Breast epithelium (tissue), 4 donors: ENCODE measurements around the gene EIF4B. TPM values are rescaled to one million over a fixed set of nuclear protein-coding genes. Genes with fewer than 3 reads are reported as not detected.
A peak's percentile ranks its signal among the peaks of the same experiment; 100 is the strongest.
"Not testable (repeated sequence)": the region's sequence is repeated elsewhere in the genome, so short reads cannot be mapped to it uniquely, and the experiment has no call there.

ENCODE experiments used
- DNase-seq, 2 donors: peaks; one replicate each; pipeline ENCODE4 v3.0.0-alpha.2; 2019; ENCODE audit warnings: low spot score in 2 of 2
- H3K27ac ChIP-seq, 2 donors: fragments of 200-600 bp; sonication (generic) in 1 of 2; one replicate each; pipeline ENCODE4 v1.5.1; 2016 to 2019; ENCODE audit warnings: mild to moderate bottlenecking in 1 of 2
- H3K27me3 ChIP-seq, 2 donors: fragments of 200-600 bp; sonication (generic) in 1 of 2; one replicate each; pipeline versions ENCODE4 v1.5.1 to v1.6.0; 2017 to 2019; ENCODE audit warnings: control low read depth in 1 of 2, mild to moderate bottlenecking in 1 of 2
- H3K36me3 ChIP-seq: fragments of 200-600 bp; one replicate; pipeline ENCODE4 v1.5.1; 2019
- H3K4me1 ChIP-seq, 2 donors: fragments of 200-600 bp; sonication (generic); one replicate each; pipeline ENCODE4 v1.5.1; 2016 to 2019; ENCODE audit warnings: control low read depth in 1 of 2
- H3K4me3 ChIP-seq, 3 donors: fragments of 200-600 bp; sonication (generic); 1 replicate in 2 of 3; 2 replicates in 1 of 3; pipeline ENCODE4 v1.5.1; 2016 to 2019; ENCODE audit warnings: mild to moderate bottlenecking in 3 of 3, moderate library complexity in 2 of 3
- H3K9me3 ChIP-seq, 2 donors: fragments of 200-600 bp; sonication (generic) in 1 of 2; one replicate each; pipeline ENCODE4 v1.5.1; 2016 to 2019; ENCODE audit warnings: control low read depth in 1 of 2
- POLR2A ChIP-seq: fragments of 450-650 bp; IDR thresholded peaks from one replicate; pipeline ENCODE4 v1.6.1; 2016; ENCODE audit warnings: antibody characterized with exemption, mild to moderate bottlenecking, moderate library complexity
- POLR2AphosphoS5 ChIP-seq, 3 donors: sonication (generic); formaldehyde crosslinking; IDR thresholded peaks; one replicate each; pipeline ENCODE4 v1.6.1; 2017; ENCODE audit warnings: antibody characterized with exemption in 3 of 3
- intact Hi-C: fragments of 100-400 bp; cut with DNase I; formaldehyde crosslinking; loops from one replicate; pipeline ENCODE4 v1.15.1; 2023; ENCODE audit warnings: low total_unique reads
- total RNA-seq, 3 donors: library from RNA; depleted of rRNA; stranded (reverse); fragments of >200 nt; gene quantifications; one replicate each; pipeline ENCODE4 v1.1.0, GENCODE V29; 2016
- TF ChIP-seq, protein P1 (sequence below), 3 donors: fragments of 450-650 bp; IDR thresholded peaks; one replicate each; pipeline ENCODE4 v1.5.1; 2016 to 2017; ENCODE audit warnings: antibody characterized with exemption in 3 of 3, mild to moderate bottlenecking in 3 of 3, moderate library complexity in 3 of 3

EIF4B gene
- total RNA-seq, 3 donors from 2014 or later: 600 to 759 (median 614) TPM

DNA sequence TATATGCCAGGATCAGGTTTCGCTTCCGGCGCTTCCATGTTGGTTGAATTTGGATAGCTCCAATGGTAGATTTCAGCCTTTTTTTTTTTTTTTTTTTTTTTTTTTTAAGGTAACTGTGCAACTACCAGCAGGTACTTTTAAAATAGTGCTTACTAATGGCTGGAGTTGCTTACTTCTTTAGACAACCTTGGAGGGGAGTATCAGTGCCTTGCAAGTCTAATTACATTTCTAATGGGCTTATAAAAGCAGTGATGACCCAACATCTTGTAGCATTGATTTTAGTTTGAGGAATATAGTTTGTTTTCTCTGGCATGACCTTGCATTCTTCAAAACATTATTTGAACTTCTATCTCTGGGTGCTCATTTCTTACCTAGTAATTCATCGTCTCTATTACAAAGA, 1.1 kb downstream of the EIF4B start:
- peaks cover 0 to 17% of the 10 kb centered on the region in 2 donors for H3K4me1 ChIP-seq
- H3K27me3 ChIP-seq: no peaks in the 10 kb centered on the region
- peak overlapping the region; percentile 89 to 94 (median 94) for H3K4me3 ChIP-seq
- DNase-seq: no peak
- TF ChIP-seq, protein P1, sequence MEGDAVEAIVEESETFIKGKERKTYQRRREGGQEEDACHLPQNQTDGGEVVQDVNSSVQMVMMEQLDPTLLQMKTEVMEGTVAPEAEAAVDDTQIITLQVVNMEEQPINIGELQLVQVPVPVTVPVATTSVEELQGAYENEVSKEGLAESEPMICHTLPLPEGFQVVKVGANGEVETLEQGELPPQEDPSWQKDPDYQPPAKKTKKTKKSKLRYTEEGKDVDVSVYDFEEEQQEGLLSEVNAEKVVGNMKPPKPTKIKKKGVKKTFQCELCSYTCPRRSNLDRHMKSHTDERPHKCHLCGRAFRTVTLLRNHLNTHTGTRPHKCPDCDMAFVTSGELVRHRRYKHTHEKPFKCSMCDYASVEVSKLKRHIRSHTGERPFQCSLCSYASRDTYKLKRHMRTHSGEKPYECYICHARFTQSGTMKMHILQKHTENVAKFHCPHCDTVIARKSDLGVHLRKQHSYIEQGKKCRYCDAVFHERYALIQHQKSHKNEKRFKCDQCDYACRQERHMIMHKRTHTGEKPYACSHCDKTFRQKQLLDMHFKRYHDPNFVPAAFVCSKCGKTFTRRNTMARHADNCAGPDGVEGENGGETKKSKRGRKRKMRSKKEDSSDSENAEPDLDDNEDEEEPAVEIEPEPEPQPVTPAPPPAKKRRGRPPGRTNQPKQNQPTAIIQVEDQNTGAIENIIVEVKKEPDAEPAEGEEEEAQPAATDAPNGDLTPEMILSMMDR (IDR thresholded peaks at IDR 0.05): no peak
- no peak for TF ChIP-seq POLR2A
- no peak for TF ChIP-seq POLR2AphosphoS5 (IDR thresholded peaks at IDR 0.05)
- intact Hi-C loops: no loop called here
- peak overlapping the region in 1 of 2 donors; percentile 93 for H3K27ac ChIP-seq
- H3K36me3 ChIP-seq: no peaks in the 10 kb centered on the region
- no peaks in the 10 kb centered on the region for H3K9me3 ChIP-seq

DNA sequence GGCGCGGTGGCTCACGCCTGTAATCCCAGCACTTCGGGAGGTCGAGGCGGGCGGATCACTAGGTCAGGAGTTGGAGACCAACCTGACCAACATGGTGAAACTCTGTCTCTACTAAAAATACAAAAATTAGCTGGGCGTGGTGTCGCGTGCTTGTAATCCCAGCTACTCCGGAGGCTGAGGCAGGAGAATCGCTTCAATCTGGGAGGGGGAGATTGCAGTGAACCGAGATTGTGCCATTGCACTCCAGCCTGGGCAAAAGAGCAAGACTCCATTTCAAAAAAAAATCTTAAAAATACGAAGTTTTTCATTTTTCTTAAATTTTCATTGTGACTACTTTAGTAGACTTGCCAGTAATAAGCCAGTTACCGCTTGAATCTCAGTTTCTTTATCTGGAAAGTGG, 2.5 kb downstream of the EIF4B start:
- H3K27ac ChIP-seq, H3K27me3 ChIP-seq, DNase-seq, intact Hi-C loops, H3K9me3 ChIP-seq, H3K36me3 ChIP-seq: not testable (repeated sequence)
- Histone ChIP-seq H3K4me1 (peaks cover 0 to 17% of the 10 kb centered on the region in 2 donors), H3K4me3 (peak overlapping the region in 1 of 3 donors; percentile 16)

DNA sequence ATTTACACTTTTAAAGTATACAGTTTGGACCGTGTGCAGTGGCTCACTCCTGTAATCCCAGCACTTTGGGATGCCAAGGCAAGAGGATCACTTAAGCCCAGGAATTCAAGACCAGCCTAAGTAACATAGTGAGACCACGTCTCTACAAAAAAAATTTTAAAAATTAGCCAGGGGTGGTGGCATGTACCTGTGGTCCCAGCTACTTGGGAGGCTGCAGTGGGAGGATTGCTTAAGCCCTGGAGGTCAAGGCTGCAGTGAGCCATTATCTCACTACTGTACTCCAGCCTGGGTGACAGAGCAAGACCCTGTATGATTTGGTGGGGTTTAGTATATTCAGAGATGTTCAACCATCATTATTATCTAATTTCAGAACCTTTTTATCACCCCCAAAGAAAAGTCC, 4.7 kb downstream of the EIF4B start:
- Histone ChIP-seq H3K36me3 (no peaks in the 10 kb centered on the region), H3K27ac (no peak overlapping the region), H3K9me3 (no peaks in the 10 kb centered on the region), H3K4me3 (no peak overlapping the region), H3K27me3 (no peaks in the 10 kb centered on the region), H3K4me1 (peaks cover 0 to 17% of the 10 kb centered on the region in 2 donors)
- TF ChIP-seq POLR2A (no peak), POLR2AphosphoS5 (IDR thresholded peaks at IDR 0.05) (no peak)
- TF ChIP-seq, protein P1 (IDR thresholded peaks at IDR 0.05): no peak
- intact Hi-C loops: no loop called here
- DNase-seq: no peak

DNA sequence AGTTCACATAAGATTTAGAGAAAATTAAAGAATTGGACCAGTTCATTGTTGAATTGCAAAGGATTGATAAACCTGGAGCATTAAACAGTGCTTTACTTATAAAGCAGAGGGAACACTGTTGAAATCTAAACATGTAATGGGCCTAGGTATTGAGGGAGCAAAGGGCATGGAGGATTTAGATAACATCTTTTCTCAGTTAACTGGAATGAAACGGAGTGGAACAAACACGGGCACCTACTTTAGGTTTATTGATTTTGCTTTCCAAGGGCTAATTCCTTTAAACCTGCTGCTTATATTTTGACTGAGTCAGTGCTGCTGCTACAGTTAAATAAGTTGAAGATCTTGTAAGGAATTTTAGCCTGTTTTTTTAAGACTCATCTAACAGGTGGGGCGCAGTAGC, 5.6 kb downstream of the EIF4B start:
- H3K4me1 ChIP-seq: peaks cover 0 to 17% of the 10 kb centered on the region in 2 donors
- no peak for TF ChIP-seq POLR2A
- TF ChIP-seq POLR2AphosphoS5 (IDR thresholded peaks at IDR 0.05): no peak
- TF ChIP-seq, protein P1 (IDR thresholded peaks at IDR 0.05): no peak

DNA sequence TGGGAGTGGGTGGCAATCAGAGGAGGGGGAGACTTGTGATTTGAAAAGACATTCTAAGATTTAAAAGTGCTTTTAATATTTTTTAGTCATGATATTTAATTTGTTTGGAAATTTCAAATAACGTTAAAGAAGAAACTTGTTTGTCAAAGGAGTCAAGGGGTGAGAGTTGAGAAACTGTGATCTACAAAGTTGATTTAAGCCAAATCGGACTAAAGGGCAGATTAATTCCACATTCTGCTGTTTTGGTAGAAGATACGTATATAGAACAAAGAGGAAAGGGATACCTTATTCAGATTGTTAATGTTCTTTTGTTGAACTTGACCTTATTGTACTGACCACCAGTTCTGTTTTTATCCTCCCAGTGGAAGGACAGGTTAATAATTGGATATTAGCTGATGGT, 6.7 kb downstream of the EIF4B start:
- intact Hi-C loops: no loop called here
- Histone ChIP-seq H3K27ac (no peak overlapping the region), H3K36me3 (no peaks in the 10 kb centered on the region), H3K4me1 (peaks cover 0 to 12% of the 10 kb centered on the region in 2 donors), H3K4me3 (no peak overlapping the region), H3K27me3 (no peaks in the 10 kb centered on the region), H3K9me3 (no peaks in the 10 kb centered on the region)
- TF ChIP-seq, protein P1 (IDR thresholded peaks at IDR 0.05): no peak
- TF ChIP-seq POLR2AphosphoS5 (IDR thresholded peaks at IDR 0.05) (no peak), POLR2A (no peak)
- no peak for DNase-seq

More for the DNA sequence above, 5.6 kb downstream of the EIF4B start:
- H3K36me3 ChIP-seq: no peaks in the 10 kb centered on the region
- H3K27me3 ChIP-seq: no peaks in the 10 kb centered on the region
- H3K9me3 ChIP-seq: no peaks in the 10 kb centered on the region
- H3K4me3 ChIP-seq: no peak overlapping the region
- no peak for DNase-seq
- intact Hi-C loops: no loop called here
- no peak overlapping the region for H3K27ac ChIP-seq

DNA sequence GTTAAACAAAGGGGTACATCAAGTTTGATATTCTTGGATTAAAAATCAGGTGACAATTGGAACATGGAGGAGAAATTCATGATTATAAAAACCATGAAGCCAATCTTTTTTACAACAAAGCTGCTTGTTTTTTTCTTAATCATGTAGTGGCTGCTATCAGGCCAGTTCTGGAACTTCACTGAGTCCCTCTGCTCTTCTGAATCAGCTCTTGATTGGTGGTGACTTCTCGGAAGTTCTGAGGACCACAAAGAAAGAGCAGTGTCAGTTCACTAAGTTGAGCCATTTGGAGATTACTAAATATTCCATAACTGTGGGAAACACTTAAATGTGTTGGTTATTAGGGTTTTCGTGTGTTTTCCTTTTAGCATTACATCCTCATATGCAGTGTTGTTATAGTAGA, 8.5 kb downstream of the EIF4B start:
- intact Hi-C loops: no loop called here
- Histone ChIP-seq H3K36me3 (no peaks in the 10 kb centered on the region), H3K4me3 (no peak overlapping the region), H3K9me3 (no peaks in the 10 kb centered on the region), H3K27ac (no peak overlapping the region), H3K4me1 (no peaks in the 10 kb centered on the region), H3K27me3 (no peaks in the 10 kb centered on the region)
- no peak for TF ChIP-seq POLR2AphosphoS5 (IDR thresholded peaks at IDR 0.05)
- no peak for TF ChIP-seq POLR2A
- DNase-seq: no peak
